PC-9 (cell line): ENCODE results near the gene ICE2. TPM values are rescaled to one million over a fixed set of nuclear protein-coding genes. Genes with fewer than 3 reads are reported as not detected.

ENCODE experiments used
- BruUV-seq: library from RNA; stranded (reverse); fragments of 400-500 nt; replicated peaks from 2 replicates; lab custom pipeline; 2021; lab: Mats Ljungman, UMichigan
- CTCF ChIA-PET: fragments of 300-600 bp; sonication (Branson Sonifier 250); formaldehyde crosslinking; loops from one replicate; lab custom pipeline; 2022; ENCODE audit warnings: antibody characterized with exemption; lab: Charles Lee
- POLR2A ChIA-PET: fragments of 300-600 bp; sonication (Branson Sonifier 250); formaldehyde crosslinking; loops from one replicate; lab custom pipeline; 2022; ENCODE audit warnings: antibody characterized with exemption; ENCODE audit not compliant: unreplicated experiment; lab: Charles Lee
- DNase-seq, 2 experiments: peaks; one replicate each; pipeline versions ENCODE4 v3.0.0 to v3.0.0-alpha.2; 2015 to 2022; ENCODE audit warnings: mixed read lengths in 1 of 2
- H2AFZ ChIP-seq: fragments of 200-600 bp; sonication (generic); 2 replicates; pipeline ENCODE4 v1.8.1; 2017; ENCODE audit warnings: antibody characterized with exemption
- H3F3A ChIP-seq: fragments of 200-600 bp; sonication (generic); 2 replicates; pipeline ENCODE4 v1.8.1; 2017; ENCODE audit warnings: antibody characterized with exemption, mild to moderate bottlenecking, low read depth; ENCODE audit not compliant: insufficient read depth
- H3K27ac ChIP-seq: fragments of 200-600 bp; sonication (generic); 2 replicates; pipeline ENCODE4 v1.6.1; 2016; ENCODE audit warnings: mixed run types
- H3K27me3 ChIP-seq: fragments of 200-600 bp; sonication (generic); 2 replicates; pipeline ENCODE4 v1.6.1; 2016; ENCODE audit warnings: low read depth, mixed run types; ENCODE audit not compliant: insufficient read depth
- H3K36me3 ChIP-seq: fragments of 200-600 bp; sonication (generic); 2 replicates; pipeline ENCODE4 v1.6.1; 2016; ENCODE audit warnings: low read depth, mixed run types
- H3K4me1 ChIP-seq: fragments of 200-600 bp; sonication (generic); replicated peaks from 2 replicates; pipeline ENCODE4 v1.6.1; 2016; ENCODE audit warnings: mixed run types; ENCODE audit not compliant: insufficient read depth
- H3K4me2 ChIP-seq: fragments of 200-600 bp; sonication (generic); 2 replicates; pipeline ENCODE4 v1.6.1; 2017; ENCODE audit warnings: mixed run types
- H3K4me3 ChIP-seq: fragments of 200-600 bp; sonication (generic); 2 replicates; pipeline ENCODE4 v1.6.1; 2016; ENCODE audit warnings: mixed run types
- H3K79me2 ChIP-seq: fragments of 200-600 bp; sonication (generic); 2 replicates; pipeline ENCODE4 v1.6.1; 2017; ENCODE audit warnings: low read depth, mixed run types
- H3K9me2 ChIP-seq: fragments of 200-600 bp; sonication (generic); 2 replicates; pipeline ENCODE4 v1.8.1; 2017; ENCODE audit warnings: mild to moderate bottlenecking; ENCODE audit not compliant: insufficient read depth
- H3K9me3 ChIP-seq: fragments of 200-600 bp; sonication (generic); 2 replicates; pipeline ENCODE4 v1.8.1; 2016; ENCODE audit warnings: low read depth; ENCODE audit not compliant: insufficient read depth
- H4K20me1 ChIP-seq: fragments of 200-600 bp; sonication (generic); 2 replicates; pipeline ENCODE4 v1.8.1; 2017; ENCODE audit not compliant: insufficient read depth
- CTCF ChIP-seq: fragments of 200-600 bp; sonication (generic); conservative IDR thresholded peaks from 2 replicates; pipeline ENCODE4 v1.6.1; 2017; ENCODE audit warnings: mixed run types, antibody characterized with exemption, mild to moderate bottlenecking, moderate library complexity
- EZH2 ChIP-seq: fragments of 200-600 bp; sonication (generic); IDR thresholded peaks from 2 replicates; pipeline ENCODE4 v1.8.0; 2017; ENCODE audit warnings: antibody characterized with exemption, low read depth
- intact Hi-C: fragments of 100-400 bp; cut with micrococcal nuclease; formaldehyde crosslinking; loops from one replicate; pipeline ENCODE4 v1.10.0; 2022; ENCODE audit not compliant: unreplicated experiment
- total RNA-seq: library from RNA; stranded (reverse); gene quantifications from 2 replicates; pipeline ENCODE4 v1.2.3, GENCODE V29; 2021

ICE2 gene
- total RNA-seq, 1 experiment from 2014 or later, result 67.5 TPM

GRCh38 chr15:60519218-60519617, 40.3 kb upstream of the ICE2 start:
- H3K4me2 ChIP-seq, result peak overlapping the region; percentile 56; the same call in 1 of the 2 replicates
- DNase-seq, result no peak

GRCh38 chr15:60518511-60518910, 39.6 kb upstream of the ICE2 start:
- TF ChIP-seq EZH2 (no peak), CTCF (no peak)
- CTCF ChIA-PET, result interaction anchor here (0.6 kb wide), 1 partner anchor 75 kb away, joined by 5 read pairs; no protein-coding TSS in a partner anchor

More at GRCh38 chr15:60519218-60519617, 40.3 kb upstream of the ICE2 start:
- Histone ChIP-seq H3K9me2 (no peaks in the 10 kb centered on the region), H3K9me3 (no peaks in the 10 kb centered on the region), H3K4me3 (no peak overlapping the region), H3F3A (peaks cover 18% of the 10 kb centered on the region), H4K20me1 (no peaks in the 10 kb centered on the region), H3K36me3 (no peaks in the 10 kb centered on the region), H3K4me1 (peaks cover 33% of the 10 kb centered on the region), H3K27ac (peak overlapping the region; percentile 92), H3K27me3 (no peaks in the 10 kb centered on the region), H2AFZ (no peak overlapping the region), H3K79me2 (no peaks in the 10 kb centered on the region)
- no TSS peak for BruUV-seq
- ChIA-PET POLR2A (no interaction called here), CTCF (interaction anchor here (0.6 to 2.4 kb wide), 4 partner anchors 10 to 1786 kb away, joined by 3 to 9 read pairs (median 7); no protein-coding TSS in a partner anchor)
- TF ChIP-seq CTCF (no peak), EZH2 (no peak)
- intact Hi-C loops, result no loop called here

GRCh38 chr15:60514261-60514881, 35.4 kb upstream of the ICE2 start:
- Histone ChIP-seq H3K27me3 (no peaks in the 10 kb centered on the region), H3K36me3 (no peaks in the 10 kb centered on the region), H3K4me2 (no peak overlapping the region), H3K9me3 (no peaks in the 10 kb centered on the region), H3K4me3 (no peak overlapping the region), H3F3A (peaks cover 2% of the 10 kb centered on the region; the same call in 1 of the 2 replicates), H3K27ac (no peak overlapping the region), H3K79me2 (no peaks in the 10 kb centered on the region), H2AFZ (no peak overlapping the region), H4K20me1 (no peaks in the 10 kb centered on the region), H3K4me1 (peaks cover 5% of the 10 kb centered on the region), H3K9me2 (no peaks in the 10 kb centered on the region)
- DNase-seq, result no peak
- CTCF ChIA-PET, result no interaction called here
- POLR2A ChIA-PET, result no interaction called here
- intact Hi-C loops, result no loop called here
- BruUV-seq, result no TSS peak
- TF ChIP-seq EZH2 (no peak), CTCF (no peak)

More at GRCh38 chr15:60518511-60518910, 39.6 kb upstream of the ICE2 start:
- no peak overlapping the region for H3K4me2 ChIP-seq
- no peaks in the 10 kb centered on the region for H3K9me3 ChIP-seq
- H3K4me1 ChIP-seq, result peaks cover 32% of the 10 kb centered on the region
- H2AFZ ChIP-seq, result no peak overlapping the region
- no peaks in the 10 kb centered on the region for H3K79me2 ChIP-seq
- no peak for DNase-seq
- H3K27me3 ChIP-seq, result no peaks in the 10 kb centered on the region
- no peaks in the 10 kb centered on the region for H4K20me1 ChIP-seq
- no peaks in the 10 kb centered on the region for H3K9me2 ChIP-seq
- BruUV-seq, result no TSS peak
- intact Hi-C loops, result no loop called here
- H3K36me3 ChIP-seq, result no peaks in the 10 kb centered on the region
- H3K27ac ChIP-seq, result no peak overlapping the region
- peaks cover 18% of the 10 kb centered on the region for H3F3A ChIP-seq
- POLR2A ChIA-PET, result no interaction called here
- H3K4me3 ChIP-seq, result no peak overlapping the region
